HG02840 (cell line): ENCODE data around the gene ACAT2.
"Not testable (repeated sequence)": the region's sequence is repeated elsewhere in the genome, so short reads cannot be mapped to it uniquely, and the experiment has no call there.

Experiments
- ATAC-seq: cut with Tn5 transposase; IDR thresholded peaks from one replicate; pipeline ENCODE4 v1.9.1; 2021; ENCODE audit warnings: mild to moderate bottlenecking, moderate library complexity, moderate number of reproducible peaks; ENCODE audit not compliant: unreplicated experiment, low FRiP score

Gene ACAT2

DNA sequence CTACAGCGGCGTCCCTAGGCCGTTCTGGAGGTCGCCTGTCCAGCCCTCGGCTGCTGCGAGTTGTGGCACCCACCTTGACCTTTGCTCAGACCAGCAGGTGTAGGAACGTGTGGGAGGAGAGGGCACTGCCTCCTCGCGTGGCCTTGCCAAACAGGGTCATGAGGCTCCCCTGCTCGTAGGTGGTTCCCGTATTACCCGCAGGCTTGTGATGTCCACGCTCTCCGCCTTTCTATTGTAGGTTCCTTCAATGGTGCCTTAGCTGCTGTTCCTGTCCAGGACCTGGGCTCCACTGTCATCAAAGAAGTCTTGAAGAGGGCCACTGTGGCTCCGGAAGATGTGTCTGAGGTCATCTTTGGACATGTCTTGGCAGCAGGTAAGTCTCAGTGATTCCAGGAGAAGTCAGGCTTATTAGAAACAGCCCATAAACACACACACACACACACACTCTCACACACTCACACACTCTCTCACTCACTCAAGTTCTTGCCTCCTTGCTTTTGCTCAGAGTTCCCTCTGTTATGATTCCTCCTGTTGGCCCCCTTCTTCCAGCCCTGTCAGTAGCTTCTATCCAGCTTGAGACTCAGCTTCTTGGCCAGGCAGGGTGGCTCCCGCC is 942 bp downstream of the ACAT2 start:
- ATAC-seq = peak; percentile 2

GRCh38 chr6:159766906-159767305 is 5.1 kb downstream of the ACAT2 start:
- no peak for ATAC-seq

GRCh38 chr6:159769470-159769869 is 7.6 kb downstream of the ACAT2 start:
- ATAC-seq = no peak

DNA sequence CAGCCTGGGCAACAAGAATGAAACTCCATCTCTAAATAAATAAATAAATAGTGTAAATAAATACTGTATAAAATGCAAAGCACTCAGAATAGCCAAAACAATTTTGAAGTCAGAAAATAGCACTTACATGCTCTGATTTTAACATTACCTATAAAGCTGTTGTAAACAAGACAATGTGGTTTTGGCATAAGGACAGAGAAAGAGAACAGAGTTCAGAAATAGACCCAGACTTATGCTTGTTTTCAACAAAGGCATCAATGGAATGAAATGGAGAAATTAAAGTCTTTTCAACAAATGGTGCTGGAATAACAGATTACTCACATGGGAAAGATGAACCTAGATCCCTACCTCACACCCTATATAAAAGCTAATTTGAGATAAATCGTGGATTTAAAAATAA is 10.4 kb downstream of the ACAT2 start:
- no peak for ATAC-seq

- ATAC-seq = no peak
Measured at GRCh38 chr6:159777240-159777904, 15.5 kb downstream of the ACAT2 start.

DNA sequence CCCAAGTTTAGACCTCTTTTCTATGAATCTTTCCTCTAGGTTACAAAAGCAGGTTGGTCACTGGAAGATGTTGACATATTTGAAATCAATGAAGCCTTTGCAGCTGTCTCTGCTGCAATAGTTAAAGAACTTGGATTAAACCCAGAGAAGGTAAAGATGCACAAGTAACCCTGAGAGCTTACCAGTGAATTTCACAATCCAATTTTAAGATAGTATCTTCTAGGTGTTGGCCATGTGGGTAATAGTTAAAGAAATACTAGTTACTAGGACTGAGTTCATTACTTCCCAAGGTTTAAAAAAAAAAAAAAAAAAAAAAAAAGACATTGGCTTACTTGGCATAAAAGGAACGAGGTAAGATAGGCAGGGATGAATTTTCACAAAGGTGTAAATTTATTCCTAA is 16.3 kb downstream of the ACAT2 start:
- ATAC-seq = no peak

DNA sequence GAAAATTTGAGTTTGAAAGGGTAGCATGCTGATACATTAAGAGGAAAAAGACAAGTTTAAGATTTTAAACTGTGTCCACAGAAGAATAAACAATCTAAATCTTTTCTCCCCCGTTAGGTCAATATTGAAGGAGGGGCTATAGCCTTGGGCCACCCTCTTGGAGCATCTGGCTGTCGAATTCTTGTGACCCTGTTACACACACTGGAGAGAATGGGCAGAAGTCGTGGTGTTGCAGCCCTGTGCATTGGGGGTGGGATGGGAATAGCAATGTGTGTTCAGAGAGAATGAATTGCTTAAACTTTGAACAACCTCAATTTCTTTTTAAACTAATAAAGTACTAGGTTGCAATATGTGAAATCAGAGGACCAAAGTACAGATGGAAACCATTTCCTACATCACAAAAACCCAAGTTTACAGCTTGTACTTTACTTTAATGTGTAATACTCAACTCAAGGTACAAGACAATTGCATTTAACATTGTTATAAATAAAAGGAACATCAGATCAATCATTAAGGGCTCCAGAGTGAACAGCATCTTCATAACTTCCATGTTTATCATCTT is 16.8 kb downstream of the ACAT2 start:
- no peak for ATAC-seq

- ATAC-seq = no peak
Measured at GRCh38 chr6:159788276-159788675, 26.4 kb downstream of the ACAT2 start.

- peak; percentile 0 for ATAC-seq
Measured at GRCh38 chr6:159788753-159789376, 27.0 kb downstream of the ACAT2 start.

DNA sequence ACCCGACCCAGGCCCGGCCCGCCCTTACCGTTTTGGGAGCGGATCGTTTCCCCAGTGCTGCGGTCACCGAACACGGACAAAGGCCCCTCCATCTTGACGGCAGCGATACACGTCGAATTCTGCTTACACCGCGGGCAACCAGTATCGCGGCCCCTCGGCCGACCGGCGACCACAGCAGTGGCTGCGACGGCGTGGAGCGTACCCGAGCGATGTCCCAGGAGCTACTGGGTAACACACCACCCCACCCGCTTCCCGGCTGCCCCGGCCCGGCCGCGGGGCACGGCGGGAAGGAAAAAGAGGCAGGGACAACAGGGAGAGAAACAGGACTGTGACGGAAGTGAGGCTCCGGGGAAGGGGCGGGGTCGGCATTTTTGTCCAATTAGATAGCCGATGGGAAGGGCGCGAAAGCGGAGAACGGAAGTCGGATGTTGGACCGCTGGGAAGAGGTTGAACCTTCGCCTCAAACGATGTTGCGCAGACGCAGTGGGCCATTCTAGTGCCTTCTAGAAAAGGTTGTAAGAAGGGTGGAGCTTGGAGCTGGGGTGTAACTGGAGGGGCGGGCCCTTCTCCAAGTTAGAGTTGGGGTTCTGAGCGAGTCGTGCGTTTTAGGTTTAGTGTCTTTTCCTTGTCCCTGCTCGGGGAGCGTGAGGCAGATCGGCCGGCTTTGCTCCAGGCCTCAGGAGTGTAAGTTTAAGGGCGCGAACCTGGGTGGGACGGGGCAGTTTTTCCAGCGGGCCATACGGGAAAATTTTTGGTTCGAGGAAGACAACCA is 27.7 kb downstream of the ACAT2 start, which contains the start of gene TCP1:
TCP1 (minus strand) TSS at position 226 of the 772 bp plus-strand sequence; CDS start at position 92, 134 bp downstream.
- peak; percentile 80 for ATAC-seq

- peak; percentile 78 for ATAC-seq
Measured at GRCh38 chr6:159790149-159790955, 28.5 kb downstream of the ACAT2 start, which contains the start of gene MRPL18. TSS of gene MRPL18 (plus strand) at chr6:159790467. CDS start at chr6:159790588, 121 bp downstream.

DNA sequence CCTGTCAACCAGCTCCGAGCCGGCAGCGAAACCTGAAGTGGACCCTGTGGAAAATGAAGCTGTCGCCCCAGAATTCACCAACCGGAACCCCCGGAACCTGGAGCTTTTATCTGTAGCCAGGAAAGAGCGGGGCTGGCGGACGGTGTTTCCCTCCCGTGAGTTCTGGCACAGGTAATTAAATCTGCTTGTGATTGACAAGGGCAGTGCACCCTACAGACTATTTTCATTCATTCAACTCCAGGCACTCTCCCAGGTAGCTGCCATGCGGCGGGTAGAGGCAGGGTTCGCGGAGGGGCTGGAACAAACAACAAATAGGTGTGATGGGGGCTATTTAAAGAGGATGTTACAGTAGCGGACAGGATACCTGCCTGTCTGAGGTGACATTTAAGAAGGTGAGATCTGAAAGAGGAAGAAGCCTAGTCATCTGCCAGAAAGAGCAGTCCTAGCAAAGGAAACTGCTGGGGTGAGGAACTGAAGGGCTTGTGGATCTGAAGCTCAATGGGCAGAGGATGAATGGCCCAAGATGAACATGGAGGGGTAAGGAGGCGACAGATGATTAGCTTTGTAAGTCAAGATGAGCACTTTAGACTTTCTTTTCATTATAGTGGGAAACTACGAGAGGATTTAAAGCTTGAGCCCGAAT is 29.2 kb downstream of the ACAT2 start:
- ATAC-seq = no peak

DNA sequence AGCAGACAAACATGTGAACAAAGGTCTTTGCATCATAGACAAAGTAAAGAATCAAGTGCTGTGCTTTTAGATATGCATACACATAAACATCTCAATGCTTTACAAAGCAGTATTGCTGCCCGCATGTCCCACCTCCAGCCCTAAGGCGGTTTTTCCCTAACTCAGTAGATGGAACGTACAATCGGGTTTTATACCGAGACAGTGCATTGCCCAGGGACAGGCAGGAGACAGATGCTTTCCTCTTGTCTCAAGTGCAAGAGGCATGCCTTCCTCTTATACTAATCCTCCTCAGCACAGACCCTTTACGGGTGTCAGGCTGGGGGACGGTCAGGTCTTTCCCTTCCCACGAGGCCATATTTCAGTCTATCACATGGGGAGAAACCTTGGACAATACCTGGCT is 33.1 kb downstream of the ACAT2 start:
- not testable (repeated sequence) for ATAC-seq

- no peak for ATAC-seq
Measured at GRCh38 chr6:159797554-159797953, 35.7 kb downstream of the ACAT2 start.

DNA sequence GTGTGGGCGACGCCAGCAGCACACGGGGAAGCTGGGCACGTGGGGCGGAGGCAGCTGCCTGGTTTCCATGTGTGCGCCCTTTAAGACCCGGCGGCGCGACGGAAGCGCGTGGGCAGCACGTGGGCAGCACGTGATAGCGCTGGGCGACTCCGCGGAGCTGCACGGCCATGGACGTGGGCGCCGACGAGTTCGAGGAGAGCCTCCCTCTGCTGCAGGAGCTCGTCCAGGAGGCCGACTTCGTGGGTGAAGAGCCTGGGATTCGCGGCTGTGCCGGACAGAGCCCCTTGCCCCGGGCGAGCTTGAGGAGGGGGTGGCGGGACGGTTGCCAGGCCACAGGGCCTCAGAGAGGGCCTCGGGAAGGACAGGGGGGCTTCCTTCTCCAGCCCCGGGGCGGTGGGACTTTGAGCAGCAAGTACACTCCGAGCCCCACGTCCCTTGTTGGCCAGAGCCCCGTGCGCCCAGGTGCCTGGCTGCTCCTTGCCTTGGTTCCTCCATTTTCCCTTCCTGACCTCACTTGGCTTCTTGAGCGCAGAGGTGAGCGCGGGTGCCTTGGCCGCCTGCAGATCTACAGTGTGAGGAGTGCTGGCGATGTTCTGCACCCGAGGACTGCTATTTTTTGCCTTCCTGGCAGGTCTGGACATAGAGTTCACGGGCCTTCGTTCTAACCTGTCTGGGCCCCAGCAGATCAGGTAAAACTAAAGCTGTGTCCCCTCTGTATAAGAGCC is 38.5 kb downstream of the ACAT2 start, which contains the start of gene PNLDC1:
PNLDC1 (plus strand) TSS at position 136 of the 725 bp plus-strand sequence; CDS start at position 168, 32 bp downstream.
- ATAC-seq = no peak

- no peak for ATAC-seq
Measured at GRCh38 chr6:159801935-159802334, 40.1 kb downstream of the ACAT2 start.

GRCh38 chr6:159804504-159804903 is 42.7 kb downstream of the ACAT2 start:
- ATAC-seq = no peak

DNA sequence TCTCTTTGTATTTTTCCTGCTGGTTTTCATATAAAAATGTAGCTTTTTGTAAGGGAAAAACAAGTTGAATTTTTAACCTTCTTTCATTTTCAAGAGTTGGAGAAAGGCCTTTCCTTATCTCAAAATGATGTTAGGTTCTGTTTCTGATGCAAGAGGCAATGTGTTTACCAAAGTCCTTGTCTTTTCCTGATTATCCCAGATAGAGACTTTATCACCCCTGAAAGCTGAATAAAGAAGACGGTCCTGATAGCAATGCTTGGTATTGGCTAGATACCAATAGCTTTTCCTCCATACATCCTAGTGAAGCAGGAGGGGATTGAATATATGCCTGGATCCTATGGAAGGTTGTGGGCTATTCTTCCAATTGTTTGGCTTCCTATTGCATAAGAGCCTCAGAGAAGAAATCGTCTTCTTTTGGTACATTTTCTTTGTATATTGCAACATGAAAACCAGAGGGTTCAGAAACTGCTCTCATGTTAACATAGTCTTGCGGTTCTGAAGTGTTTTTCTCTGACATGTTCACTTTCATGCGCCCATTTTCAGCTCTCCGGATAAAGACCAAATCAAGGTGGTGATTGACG is 43.7 kb downstream of the ACAT2 start:
- no peak for ATAC-seq
